HG03457 (cell line): Measurements from ENCODE around the gene ATP8B3.

Experiments
- ATAC-seq: cut with Tn5 transposase; IDR thresholded peaks from one replicate; pipeline ENCODE4 v1.9.1; 2021; ENCODE audit warnings: moderate number of reproducible peaks; ENCODE audit not compliant: unreplicated experiment

The ATP8B3 gene

DNA sequence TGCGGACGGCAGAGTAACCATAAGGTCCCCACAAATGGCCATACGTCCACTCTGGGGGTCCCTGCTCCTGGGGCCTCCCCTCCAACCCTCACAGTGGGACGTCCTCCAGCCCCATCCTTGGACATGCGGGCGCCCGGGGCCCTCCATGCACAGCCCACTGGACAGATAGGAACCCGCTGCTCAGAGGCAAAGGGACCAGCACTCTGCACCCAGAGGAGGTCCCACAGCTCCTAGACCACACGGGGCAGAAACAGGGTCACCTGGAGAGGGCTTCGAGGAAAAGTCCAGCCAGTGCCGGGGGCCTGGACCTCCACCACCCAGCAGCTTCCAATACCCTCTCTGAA, 25.1 kb upstream of the ATP8B3 start:
- no peak for ATAC-seq

DNA sequence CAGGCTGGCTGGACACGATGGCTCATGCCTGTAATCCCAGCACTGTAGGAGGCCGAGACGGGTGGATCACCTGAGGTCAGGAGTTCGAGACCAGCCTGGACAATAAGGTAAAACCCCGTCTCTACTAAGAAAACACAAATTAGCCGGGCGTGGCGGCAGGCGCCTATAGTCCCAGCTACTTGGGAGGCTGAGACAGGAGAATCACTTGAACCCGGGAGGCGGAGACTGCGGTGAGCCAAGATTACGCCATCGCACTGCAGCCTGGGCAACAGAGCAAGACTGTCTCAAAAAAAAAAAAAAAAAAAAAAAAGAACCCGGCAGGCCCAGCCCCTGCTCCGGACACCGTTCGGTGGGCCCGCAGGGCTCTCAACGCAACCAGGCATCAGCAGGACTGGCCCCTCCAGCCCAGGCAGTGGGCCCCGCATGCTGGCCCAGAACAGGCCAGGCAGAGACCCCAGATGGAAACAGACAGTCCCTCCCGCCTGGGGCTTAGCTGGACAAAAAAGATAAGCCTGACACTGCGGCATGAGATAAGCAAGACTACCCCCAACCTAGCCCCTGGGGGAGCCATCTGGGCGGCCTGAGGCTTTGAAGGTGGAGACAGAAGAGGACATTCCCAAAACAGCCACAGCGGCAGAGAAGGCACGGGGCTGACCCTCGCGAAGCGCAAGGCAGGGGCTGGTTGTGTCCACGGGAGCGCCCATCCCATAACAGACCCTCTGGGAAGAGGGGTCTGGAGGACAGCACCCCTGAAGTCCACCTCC, 24.6 kb upstream of the ATP8B3 start:
- ATAC-seq: no peak

DNA sequence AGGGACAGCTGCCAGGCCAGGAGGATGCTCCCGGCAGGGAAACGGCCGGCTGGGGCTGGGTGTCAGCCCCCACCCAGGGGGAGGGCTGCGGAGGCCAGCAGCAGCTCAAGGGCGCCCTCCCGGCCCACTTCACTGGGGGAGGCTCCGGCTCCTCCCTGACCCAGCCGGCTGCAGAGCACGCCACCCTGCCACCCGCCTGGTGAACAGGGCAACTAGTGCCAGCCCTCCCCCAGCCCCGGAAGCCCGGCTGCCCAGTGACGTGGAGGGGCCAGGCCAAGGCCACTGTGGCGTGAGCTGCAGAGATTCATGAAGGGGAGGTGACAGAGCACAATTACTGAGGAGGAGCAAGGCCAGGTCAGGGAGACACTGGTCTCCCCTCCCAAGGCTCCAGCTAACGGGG, 21.5 kb upstream of the ATP8B3 start:
- ATAC-seq: no peak

DNA sequence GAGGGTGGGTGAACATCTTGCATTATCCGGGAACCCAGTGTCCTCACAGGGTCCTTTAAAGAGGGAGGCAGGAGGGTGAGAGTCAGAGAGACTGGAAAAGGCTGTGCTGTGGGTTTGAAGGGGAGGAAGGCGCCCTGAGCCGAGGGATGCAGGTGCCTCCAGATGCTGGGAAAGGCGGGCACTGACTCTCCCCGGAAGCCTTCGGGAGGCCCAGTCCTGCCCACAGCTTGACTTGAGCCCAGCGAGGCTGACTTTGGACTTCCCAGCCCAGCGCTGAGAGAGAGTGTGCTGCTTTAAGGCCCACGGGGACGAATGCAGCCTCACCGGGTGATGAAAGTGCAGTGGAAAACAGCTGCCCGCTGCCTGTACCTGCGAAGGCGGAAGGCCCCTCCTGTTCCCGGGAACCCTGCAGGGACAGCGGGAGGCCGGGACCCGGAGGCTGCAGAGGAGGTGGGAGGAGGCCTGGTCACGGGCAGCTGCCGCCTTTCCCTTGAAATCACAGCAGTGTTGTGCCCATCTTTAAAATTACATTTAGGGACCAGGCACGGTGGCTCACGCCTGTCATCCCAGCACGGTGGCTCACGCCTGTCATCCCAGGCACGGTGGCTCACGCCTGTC, 20.1 kb upstream of the ATP8B3 start:
- no peak for ATAC-seq

DNA sequence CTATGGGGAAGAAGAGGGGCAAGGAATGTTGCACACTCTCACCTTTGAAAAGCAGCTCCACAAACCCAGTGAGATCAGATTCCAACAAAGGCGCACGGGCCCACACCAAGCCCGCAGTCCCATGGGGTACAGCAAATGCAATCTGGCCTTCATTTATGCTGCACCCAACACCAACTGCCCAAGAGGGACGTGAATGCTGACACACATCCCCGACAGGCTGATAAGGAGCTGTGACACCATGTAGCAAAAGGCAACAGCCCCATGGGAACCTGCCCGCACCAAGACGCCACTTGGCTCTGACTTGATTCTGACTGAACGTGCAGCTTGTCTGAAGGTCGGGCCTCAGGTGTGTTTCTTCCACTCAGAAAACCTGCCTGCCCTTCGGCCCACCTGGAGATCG, 18.9 kb upstream of the ATP8B3 start:
- ATAC-seq: no peak

DNA sequence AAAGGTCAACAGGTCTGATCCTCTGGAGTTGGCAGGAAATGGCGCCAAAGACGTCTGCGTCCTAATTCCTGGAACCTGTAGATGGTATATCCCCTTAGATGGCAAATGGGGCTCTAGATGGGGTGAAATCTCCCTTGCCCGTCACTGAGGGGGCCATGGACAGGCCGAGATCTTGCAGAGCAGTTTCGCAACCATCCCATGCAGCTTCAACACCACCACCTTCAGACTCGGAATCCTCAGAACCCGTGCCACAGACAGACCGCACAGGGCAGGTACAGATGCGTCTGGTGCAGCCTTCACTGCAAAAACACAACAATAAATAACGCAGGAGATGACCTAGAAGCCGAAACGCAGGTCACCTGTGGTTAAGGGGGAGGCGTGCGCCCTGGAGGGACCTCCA, 18.5 kb upstream of the ATP8B3 start:
- ATAC-seq: no peak

DNA sequence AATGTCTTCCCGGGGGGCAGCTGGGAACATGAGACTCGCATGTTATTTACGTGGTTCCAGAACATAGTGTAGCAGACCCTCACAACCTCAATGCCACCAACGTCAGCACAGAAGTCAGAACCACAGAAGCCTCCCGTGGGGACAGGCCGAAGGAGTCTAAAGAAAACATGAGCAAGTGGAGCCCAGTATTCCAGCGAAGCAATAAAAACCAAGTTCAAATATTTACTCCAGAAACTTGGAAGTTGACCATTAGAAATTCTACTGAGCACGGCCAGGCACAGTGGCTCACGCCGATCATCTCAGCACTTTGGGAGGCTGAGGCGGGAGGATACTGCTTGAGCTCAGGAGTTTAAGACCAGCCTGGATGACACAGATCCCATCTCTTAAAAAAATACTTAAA, 17.9 kb upstream of the ATP8B3 start:
- no peak for ATAC-seq

DNA sequence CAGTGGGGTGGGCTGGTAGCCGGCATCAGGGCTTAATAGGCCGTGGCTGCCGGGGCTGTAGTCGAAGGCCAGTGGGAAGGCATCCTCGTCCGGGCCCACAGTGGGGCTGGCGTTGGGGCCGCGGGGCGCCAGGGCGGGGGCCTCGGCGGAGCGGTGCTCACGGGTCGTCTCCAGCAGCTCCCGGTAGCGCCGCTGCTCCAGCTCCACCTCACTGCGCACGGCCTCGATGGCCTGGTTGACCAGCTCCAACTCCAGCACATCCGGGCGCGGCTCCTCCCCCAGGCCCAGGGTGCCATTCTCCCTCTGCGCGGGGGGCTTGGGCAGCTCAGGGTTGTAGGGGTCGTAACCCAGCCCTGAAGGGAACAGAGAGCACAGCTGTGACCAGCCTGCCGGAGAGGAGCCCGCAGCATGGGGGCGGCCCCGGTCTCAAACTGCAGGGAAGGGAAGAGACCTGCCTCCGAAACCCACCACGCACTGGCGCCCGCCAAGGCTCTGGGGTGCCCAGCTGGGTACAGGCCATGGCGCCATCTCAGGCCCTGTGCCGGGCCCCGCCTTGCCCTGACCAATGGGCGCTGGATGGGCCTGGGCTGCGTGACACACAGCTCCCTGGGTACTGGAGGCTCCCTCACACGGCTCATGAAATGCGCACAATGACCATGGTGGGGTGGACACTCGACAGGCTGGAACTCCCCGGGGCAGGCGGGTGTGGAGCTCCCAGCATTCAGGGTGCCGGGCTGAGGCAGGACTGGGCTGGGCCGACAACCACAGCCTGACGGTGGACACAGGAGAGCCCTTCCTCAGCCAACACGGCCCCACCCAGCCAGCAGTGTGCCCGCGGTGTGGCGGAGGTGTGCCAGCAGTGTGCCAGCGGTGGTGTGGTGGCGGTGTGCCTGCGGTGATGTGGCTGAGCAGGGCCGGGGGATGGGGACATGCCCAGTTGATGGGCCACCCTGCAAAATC, 16.5 kb upstream of the ATP8B3 start:
- ATAC-seq: no peak

DNA sequence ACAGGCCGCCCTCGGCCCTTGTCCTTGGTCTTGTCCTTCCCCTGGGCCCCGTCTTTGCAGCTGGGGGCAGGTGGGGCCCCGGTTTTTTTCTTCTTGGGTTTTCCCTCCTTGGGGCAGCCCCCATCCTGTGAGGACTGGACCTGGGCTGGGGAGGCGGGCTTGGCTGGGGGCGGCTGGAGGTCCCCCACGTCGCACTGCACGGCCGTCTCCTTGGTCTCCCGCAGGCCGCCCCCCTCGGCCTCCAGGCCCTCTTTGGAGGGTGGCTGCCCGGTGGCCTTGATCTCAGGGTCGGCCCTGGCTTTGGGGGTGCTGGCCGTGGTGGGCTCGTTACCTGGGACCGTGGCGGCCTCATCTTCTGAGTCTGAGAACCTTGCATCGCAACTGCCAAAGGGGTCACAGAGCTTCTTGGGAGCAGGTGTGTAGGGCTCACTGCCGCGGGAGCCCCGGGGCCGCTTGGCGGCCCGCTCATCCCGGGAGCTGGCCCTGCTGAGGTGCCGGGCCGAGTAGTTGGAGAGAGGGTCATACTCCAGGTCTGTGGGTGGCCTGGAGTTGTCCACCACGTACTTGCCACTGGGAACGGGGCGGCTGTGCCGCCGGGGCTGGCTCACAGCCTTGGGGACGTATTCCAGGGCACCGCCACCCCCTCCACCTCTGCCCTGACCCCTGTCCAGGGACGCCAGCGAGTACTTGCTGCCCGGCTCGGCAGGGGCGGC, 15.6 kb upstream of the ATP8B3 start:
- no peak for ATAC-seq

DNA sequence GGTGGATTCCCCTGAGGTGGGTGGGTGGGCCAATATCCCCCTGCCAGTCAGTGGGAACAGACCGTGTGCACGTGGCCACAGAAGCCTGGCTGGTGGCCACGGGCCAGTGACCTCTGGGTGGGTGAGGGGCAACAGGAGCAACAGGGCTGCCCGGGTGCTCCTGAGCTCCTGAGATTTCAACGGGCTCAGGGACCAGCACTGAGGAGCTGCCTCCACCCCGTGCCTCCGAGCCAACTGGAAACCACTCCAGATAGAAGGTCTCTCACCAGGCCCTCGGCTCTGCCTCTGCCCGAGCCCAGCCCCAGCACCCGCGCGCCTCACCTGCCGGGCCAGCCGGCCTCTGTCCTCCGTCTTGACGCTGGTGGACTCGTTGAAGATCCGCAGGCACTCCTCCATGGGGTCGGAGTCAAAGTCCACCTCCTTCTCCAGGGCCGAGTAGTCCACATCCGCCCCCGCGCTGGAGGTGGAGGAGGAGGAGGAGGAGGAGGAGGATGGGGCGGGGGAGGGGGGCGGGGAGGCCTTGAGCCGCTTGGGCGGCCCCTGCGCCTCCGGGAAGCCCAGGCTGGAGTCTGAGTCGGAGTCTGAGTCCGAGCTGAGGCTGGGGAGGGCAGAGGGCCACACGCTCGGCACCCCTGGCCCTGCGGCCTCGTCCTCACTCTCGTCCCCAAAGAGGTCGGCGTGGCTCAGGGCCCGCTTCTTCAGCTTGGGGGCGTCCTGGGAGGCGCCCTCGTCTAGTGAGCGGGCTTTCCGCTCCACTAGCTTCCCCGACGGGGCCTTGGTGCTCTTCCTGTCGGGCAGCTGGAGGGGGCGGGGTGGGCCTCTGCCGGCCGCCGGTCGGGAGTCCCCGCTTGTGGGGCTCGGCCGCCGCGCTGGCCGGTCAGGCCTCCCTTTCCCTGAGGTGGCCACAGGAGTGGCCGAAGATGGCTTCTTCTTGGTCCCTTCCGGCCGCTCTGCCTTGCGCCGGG, 14.8 kb upstream of the ATP8B3 start:
- ATAC-seq: no peak

DNA sequence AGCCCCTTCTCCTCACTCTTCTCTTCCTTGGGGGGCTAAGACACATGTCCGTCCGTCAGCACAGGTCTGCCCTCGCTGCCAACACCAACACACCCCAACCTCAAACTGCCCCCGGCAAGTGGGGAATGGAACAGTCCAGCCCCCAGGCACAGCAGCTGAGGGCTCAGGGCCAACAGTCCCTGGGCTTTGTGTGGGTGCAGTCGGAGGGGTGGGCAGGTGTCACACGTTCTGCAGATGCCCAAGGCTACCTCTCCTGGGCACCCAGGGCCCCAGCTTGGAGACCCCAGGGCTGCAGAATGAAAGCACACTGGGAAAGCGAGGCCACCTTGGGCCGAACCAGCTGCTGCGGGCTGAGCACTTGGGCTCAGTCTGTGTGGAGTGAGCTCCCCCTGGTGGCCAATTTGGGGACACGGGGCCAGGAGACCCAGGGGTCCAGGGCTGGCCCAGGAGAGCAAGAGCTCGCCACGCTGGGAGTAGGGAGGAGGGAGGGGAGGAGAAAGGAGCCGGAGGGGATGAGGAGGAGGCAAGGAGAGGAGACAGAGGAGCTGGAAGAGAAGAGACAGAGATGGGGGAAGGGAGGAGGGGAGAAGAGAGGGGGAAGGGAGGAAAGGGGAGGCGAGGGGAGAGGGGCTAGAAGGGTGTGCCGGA, 14.0 kb upstream of the ATP8B3 start:
- ATAC-seq: no peak

DNA sequence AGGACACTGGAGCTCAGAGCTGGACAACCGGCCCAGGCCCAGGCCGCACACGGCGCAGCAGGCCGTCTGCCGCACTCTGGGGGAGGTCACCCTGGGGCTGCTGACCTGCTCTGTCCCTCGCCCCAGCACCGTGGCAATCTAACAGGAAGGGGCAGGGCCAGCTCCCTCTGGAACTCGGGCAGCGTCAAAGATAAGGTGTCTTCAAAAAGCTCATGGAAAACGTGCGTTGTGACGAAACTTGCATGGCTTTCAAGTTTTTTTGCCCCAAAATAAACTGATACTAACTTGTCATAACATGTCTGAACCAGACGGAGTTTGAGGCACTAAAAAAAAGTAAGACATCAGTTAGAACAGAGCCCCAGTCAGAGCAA, 12.2 kb upstream of the ATP8B3 start:
- ATAC-seq: no peak

DNA sequence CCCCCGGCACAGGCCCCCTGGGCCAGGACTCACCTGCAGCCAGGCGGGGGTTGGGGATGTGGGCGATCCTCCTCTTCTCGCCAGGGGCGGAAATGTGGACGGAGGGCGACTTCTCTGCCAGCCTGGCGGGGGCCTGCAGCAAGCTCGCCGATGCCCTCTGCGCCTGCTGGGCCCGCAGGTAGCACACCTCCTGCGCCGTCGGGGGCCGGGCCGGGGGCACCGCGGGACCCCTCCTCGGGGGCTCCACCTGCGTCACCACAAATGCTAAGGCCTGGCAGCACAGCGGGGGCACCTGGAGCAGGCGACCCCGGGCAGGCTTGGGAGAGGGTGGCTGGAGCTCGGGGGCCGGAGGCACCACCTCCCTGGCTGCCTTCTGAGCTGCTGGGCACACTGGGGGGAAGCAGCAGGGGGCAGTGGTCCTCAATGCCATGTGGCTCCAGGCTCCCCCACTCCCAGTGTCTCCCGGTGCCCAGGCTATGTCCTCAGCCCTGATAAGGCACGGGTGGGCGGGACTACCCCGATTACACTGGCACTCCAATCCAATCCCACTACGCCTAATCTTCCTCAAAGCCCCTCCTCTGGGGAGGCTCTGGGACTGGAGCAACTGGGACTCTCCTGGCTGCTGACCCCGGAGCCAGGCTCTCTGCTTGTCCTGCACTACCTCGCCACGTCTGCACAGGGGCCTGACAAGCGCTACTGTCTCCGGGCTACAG, 11.6 kb upstream of the ATP8B3 start:
- no peak for ATAC-seq

DNA sequence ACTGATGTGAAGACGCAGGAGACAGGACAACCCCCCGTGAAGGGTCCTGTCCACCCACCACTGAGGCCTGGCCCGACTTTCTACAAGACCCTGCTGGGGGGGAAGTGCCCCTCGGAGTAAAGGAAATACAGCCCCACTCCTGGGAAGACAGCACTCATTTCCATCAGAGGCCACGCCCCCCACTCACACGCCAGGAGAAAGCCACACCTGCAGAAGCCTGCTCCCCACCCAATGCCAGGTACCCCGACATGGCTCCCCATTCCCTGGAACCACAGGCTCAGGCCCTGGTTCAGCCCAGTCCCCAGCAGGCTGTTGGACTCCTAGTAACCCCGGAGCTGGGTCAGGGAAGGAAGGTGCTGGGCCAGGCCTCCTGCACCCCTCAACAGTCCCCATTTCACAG, 10.9 kb upstream of the ATP8B3 start:
- ATAC-seq: no peak

DNA sequence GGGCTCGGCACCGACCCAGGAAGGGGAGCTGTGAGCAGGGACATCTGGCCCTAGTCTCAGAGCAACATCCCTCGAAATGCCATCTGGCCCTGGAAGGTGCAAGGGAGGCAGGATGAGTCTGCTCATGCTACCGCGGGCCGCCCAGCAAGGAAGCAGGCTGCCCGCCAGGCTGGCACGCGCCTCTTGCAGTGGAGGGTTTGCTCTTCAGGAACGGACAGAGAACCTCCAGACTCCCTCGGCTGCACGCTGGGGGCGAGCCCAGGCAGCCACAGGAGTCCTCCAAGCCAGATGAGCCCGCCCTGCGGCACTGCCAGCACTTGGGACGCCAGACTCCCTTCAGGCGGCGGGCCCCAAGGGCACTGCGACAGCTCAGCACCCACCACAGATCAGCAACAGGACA, 10.1 kb upstream of the ATP8B3 start:
- no peak for ATAC-seq

DNA sequence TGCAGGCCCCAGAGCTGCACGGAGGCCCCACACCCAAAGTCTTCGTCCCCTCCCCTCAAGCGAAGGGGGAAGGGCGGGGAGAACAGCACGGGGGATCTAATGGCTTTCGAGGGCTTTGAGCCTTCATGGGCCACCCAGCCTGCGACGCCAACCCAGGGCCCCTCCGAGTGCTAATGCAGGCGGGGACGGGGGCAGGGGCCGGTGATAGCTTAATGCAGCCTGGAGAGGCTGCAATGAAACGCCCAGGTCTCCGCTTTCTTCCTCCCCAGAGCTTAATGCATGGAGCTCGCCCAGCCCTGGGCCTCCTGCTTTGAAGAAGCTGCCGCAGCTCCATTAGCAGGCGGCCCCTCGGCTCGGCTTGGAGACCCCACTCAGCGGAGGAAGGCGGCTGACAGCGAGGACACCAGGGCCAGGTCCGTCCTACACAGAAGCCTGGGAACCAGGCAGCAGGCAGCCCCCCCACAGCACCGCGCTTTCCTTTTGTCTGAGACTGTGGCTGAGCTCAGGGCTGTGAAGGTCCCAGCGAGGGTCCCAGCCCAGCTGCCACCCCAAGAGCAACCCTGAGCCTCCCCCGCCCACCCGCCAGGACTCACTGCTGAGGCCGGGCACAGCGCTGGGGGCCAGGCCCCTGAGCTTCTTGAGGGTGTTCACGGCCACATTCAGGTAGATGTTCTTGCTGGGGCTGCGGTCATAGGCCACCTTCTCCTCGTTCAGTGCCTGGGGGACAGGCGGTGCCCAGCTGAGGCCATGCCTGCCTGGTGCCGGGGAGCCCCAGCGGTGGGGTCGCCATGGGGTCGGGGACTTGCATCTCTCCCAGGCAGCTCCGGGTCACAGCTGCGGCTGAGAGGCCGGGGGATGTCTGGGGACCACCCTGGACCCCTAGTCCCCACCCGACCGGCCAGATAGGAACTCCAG, 7.5 kb upstream of the ATP8B3 start:
- no peak for ATAC-seq

DNA sequence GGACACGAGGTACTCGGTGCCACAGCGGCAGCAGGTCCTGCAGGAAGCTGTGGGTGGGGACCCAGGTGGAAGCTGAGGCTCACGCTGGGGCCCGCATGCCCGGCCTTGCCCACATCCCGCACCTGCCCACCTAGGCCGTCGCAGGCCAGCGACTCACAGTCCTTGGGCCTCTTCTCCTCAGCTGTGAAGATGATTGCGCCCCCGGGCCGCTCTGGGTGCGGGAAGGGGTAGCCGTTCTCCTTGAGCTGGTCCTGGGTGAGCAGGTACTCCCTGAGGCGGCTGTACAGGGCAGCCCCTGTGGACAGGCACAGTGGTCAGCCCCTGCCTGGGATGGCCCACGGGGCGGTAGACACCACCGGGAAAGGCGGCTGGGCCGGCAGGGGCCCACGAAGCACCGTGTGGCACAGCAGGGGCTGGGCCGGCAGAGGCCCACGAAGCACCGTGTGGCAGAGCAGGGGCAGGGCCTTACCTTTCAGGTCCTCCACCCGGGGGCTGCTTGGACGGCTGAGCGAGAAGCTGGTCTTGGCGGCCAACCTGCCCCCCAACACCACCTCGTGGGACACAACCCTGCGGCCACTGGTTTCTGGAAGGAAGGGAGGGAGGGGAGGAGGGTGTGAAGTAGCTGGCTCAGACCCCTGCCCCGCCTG, 6.6 kb upstream of the ATP8B3 start:
- ATAC-seq: no peak
